Uterus (tissue), 2 donors: ENCODE measurements around the gene TUBB6.

Source experiments
- POLR2A ChIP-seq, 2 donors: fragments of 450-650 bp; IDR thresholded peaks; one replicate each; pipeline ENCODE4 v1.6.1; 2016; ENCODE audit warnings: antibody characterized with exemption in 2 of 2, mild to moderate bottlenecking in 1 of 2, moderate library complexity in 1 of 2
- TF ChIP-seq, protein P1 (sequence below), 4 experiments: fragments of 200-600 bp in 2 of 4; fragments of 450-650 bp in 2 of 4; sonication (generic) in 2 of 4; IDR thresholded peaks; one replicate each; pipeline ENCODE4 v1.5.1; 2016 to 2019; ENCODE audit warnings: antibody characterized with exemption in 4 of 4, mild to moderate bottlenecking in 2 of 4, moderate library complexity in 1 of 4

DNA sequence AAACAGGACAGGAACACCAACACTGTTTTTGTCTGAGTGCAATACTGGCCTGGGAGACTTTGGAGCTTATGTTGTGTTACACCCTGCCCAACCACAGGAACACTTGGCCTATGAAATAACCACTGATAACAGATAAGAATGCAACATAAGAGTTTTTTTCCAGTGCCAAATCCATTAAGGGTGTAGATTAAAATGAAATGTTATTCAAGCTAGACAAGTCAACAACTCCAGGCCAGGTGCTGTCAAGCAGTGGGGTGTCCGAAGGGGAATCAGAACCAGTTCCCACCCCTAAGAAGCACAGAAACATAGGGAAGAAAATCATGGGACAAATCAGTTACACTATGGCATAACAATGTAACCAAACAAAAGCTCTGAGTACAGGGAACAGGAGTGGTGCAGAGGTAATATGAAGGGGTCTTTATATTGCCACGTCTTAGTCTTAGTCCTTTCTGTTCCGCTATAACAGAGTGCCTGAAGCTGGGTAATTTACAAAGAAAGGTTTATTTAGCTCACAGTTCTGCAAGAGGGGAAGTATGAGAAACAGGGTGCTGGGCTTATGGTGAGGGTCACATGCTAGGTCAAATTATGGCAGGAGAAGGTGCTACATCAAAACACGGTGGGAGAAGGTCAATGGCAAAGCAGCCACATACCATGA lies 65.2 kb downstream of the TUBB6 start:
- TF ChIP-seq, protein P1, sequence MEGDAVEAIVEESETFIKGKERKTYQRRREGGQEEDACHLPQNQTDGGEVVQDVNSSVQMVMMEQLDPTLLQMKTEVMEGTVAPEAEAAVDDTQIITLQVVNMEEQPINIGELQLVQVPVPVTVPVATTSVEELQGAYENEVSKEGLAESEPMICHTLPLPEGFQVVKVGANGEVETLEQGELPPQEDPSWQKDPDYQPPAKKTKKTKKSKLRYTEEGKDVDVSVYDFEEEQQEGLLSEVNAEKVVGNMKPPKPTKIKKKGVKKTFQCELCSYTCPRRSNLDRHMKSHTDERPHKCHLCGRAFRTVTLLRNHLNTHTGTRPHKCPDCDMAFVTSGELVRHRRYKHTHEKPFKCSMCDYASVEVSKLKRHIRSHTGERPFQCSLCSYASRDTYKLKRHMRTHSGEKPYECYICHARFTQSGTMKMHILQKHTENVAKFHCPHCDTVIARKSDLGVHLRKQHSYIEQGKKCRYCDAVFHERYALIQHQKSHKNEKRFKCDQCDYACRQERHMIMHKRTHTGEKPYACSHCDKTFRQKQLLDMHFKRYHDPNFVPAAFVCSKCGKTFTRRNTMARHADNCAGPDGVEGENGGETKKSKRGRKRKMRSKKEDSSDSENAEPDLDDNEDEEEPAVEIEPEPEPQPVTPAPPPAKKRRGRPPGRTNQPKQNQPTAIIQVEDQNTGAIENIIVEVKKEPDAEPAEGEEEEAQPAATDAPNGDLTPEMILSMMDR (IDR thresholded peaks at IDR 0.05) = no peak
- no peak for TF ChIP-seq POLR2A (IDR thresholded peaks at IDR 0.05)
